Sigmoid colon (tissue), 3 donors: Measurements from ENCODE around the gene SATB2.

Source experiments
- POLR2A ChIP-seq, 2 donors: fragments of 450-650 bp; IDR thresholded peaks; one replicate each; pipeline ENCODE4 v1.6.1; 2016; ENCODE audit warnings: antibody characterized with exemption in 2 of 2, mild to moderate bottlenecking in 2 of 2, moderate library complexity in 2 of 2
- TF ChIP-seq, protein P1 (sequence below), 4 experiments: fragments of 450-650 bp in 3 of 4; fragments of 200-600 bp in 1 of 4; IDR thresholded peaks; one replicate each; pipeline ENCODE4 v1.5.1; 2016 to 2019; ENCODE audit warnings: antibody characterized with exemption in 4 of 4, mild to moderate bottlenecking in 3 of 4, moderate library complexity in 2 of 4

GRCh38 chr2:199339891-199340605, 117.7 kb downstream of the SATB2 start:
- TF ChIP-seq, protein P1, sequence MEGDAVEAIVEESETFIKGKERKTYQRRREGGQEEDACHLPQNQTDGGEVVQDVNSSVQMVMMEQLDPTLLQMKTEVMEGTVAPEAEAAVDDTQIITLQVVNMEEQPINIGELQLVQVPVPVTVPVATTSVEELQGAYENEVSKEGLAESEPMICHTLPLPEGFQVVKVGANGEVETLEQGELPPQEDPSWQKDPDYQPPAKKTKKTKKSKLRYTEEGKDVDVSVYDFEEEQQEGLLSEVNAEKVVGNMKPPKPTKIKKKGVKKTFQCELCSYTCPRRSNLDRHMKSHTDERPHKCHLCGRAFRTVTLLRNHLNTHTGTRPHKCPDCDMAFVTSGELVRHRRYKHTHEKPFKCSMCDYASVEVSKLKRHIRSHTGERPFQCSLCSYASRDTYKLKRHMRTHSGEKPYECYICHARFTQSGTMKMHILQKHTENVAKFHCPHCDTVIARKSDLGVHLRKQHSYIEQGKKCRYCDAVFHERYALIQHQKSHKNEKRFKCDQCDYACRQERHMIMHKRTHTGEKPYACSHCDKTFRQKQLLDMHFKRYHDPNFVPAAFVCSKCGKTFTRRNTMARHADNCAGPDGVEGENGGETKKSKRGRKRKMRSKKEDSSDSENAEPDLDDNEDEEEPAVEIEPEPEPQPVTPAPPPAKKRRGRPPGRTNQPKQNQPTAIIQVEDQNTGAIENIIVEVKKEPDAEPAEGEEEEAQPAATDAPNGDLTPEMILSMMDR (IDR thresholded peaks at IDR 0.05) = no peak
- no peak for TF ChIP-seq POLR2A (IDR thresholded peaks at IDR 0.05)
